ENCODE data around the gene VPS9D1. TPM values are rescaled to one million over a fixed set of nuclear protein-coding genes. Genes with fewer than 3 reads are reported as not detected.
"Not testable (repeated sequence)": the region's sequence is repeated elsewhere in the genome, so short reads cannot be mapped to it uniquely, and the experiment has no call there.

The VPS9D1 gene
- total RNA-seq, 1 donor from 2014 or later: 15.6 TPM

GRCh38 chr16:89693931-89694783 is 26.5 kb downstream of the VPS9D1 start:
- intact Hi-C loops (cut with DNase I): no loop called here
- Histone ChIP-seq H3K27ac (no peak overlapping the region), H3K27me3 (ENCODE audit: low read depth) (no peaks in the 10 kb centered on the region), H3K4me3 (no peak overlapping the region), H3K36me3 (peaks cover 75% of the 10 kb centered on the region), H3K9me3 (no peaks in the 10 kb centered on the region), H3K4me1 (no peaks in the 10 kb centered on the region)
- ATAC-seq (no peak), DNase-seq (peak; percentile 47)
- no peak for TF ChIP-seq CTCF (IDR thresholded peaks at IDR 0.05)

- no peak overlapping the region for H3K4me3 ChIP-seq
- TF ChIP-seq CTCF (IDR thresholded peaks at IDR 0.05): no peak
- intact Hi-C loops (cut with DNase I): no loop called here
- no peaks in the 10 kb centered on the region for H3K4me1 ChIP-seq
- DNase-seq: no peak
- H3K27me3 ChIP-seq (ENCODE audit: low read depth): no peaks in the 10 kb centered on the region
- no peak overlapping the region for H3K27ac ChIP-seq
- no peaks in the 10 kb centered on the region for H3K9me3 ChIP-seq
- H3K36me3 ChIP-seq: peaks cover 75% of the 10 kb centered on the region
- no peak for ATAC-seq
These were observed 27.4 kb downstream of the VPS9D1 start for GRCh38 chr16:89693289-89693731.

GRCh38 chr16:89691986-89692569 is 28.6 kb downstream of the VPS9D1 start:
- Histone ChIP-seq H3K27ac (no peak overlapping the region), H3K36me3 (peaks cover 63% of the 10 kb centered on the region), H3K4me1 (peaks cover 11% of the 10 kb centered on the region), H3K27me3 (ENCODE audit: low read depth) (no peaks in the 10 kb centered on the region), H3K9me3 (no peaks in the 10 kb centered on the region), H3K4me3 (no peak overlapping the region)
- ATAC-seq: no peak
- TF ChIP-seq CTCF (IDR thresholded peaks at IDR 0.05): no peak
- no peak for DNase-seq
- intact Hi-C loops (cut with DNase I): no loop called here

DNA sequence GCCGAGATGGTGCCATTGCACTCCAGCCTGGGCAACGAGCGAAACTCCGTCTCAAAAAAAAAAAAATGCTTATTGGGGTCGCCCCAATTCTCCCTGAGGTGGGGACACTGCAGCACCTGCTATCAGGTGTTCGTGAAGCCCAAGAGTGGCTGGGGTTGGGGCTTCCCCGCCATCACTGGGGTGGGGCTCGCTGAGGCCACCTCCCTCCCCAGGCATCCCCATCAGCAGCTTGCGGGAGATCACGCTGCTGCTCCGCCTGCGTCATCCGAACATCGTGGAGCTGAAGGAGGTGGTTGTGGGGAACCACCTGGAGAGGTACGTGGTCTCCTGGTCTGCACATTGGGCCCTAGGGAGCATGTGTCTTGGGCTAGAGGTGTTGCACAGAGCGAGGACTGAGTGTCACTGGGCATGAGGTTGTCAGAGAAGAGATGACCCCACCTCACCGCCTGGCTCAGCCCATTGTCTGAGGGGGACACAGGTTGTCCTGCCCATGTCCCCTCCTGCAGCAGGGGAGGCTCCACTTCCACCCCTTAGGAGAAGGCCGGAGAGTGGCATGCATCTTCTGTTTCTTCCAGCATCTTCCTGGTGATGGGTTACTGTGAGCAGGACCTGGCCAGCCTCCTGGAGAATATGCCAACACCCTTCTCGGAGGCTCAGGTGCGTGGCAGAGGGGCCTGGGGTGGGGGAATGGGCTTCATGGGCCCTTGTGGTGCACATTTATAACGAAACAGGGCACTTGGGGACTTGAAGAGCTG is 29.3 kb downstream of the VPS9D1 start:
- no peak overlapping the region for H3K4me3 ChIP-seq
- ATAC-seq (no peak), DNase-seq (no peak)
- no peaks in the 10 kb centered on the region for H3K9me3 ChIP-seq
- peaks cover 11% of the 10 kb centered on the region for H3K4me1 ChIP-seq
- no peak for TF ChIP-seq CTCF (IDR thresholded peaks at IDR 0.05)
- H3K27me3 ChIP-seq (ENCODE audit: low read depth): no peaks in the 10 kb centered on the region
- intact Hi-C loops (cut with DNase I): no loop called here
- no peak overlapping the region for H3K27ac ChIP-seq
- peaks cover 56% of the 10 kb centered on the region for H3K36me3 ChIP-seq

- peaks cover 49% of the 10 kb centered on the region for H3K36me3 ChIP-seq
- ATAC-seq: no peak
- no peak for TF ChIP-seq CTCF (IDR thresholded peaks at IDR 0.05)
- no peak overlapping the region for H3K27ac ChIP-seq
- H3K27me3 ChIP-seq (ENCODE audit: low read depth): no peaks in the 10 kb centered on the region
- no peaks in the 10 kb centered on the region for H3K9me3 ChIP-seq
- peaks cover 11% of the 10 kb centered on the region for H3K4me1 ChIP-seq
- H3K4me3 ChIP-seq: no peak overlapping the region
- intact Hi-C loops (cut with DNase I): no loop called here
- DNase-seq: peak; percentile 28
These were observed 30.3 kb downstream of the VPS9D1 start for GRCh38 chr16:89690392-89690901.

- intact Hi-C loops (cut with DNase I); H3K27me3 ChIP-seq (ENCODE audit: low read depth); H3K27ac ChIP-seq; H3K4me3 ChIP-seq; H3K9me3 ChIP-seq; ATAC-seq; DNase-seq: not testable (repeated sequence)
- peaks cover 44% of the 10 kb centered on the region for H3K36me3 ChIP-seq
- H3K4me1 ChIP-seq: peaks cover 11% of the 10 kb centered on the region
These were observed 31.1 kb downstream of the VPS9D1 start for GRCh38 chr16:89689621-89690020.

Data from lower lobe of right lung (tissue), 2 donors.